Kidney (tissue), 14 donors: ENCODE results near the gene TBC1D2. TPM values are rescaled to one million over a fixed set of nuclear protein-coding genes. Genes with fewer than 3 reads are reported as not detected.

Experiments used
- DNase-seq, 5 donors: peaks; one replicate each; pipeline ENCODE4 v3.0.0-alpha.2; 2013 to 2020
- FAIRE-seq: peaks from 2 replicates; lab custom pipeline; 2012; peaks lifted over from hg19 to GRCh38; lab: Jason Lieb, UNC
- H3K27ac ChIP-seq, 2 donors: one replicate each; pipeline ENCODE4 v1.7.0; 2013; ENCODE audit warnings: low read depth in 2 of 2, low read length in 2 of 2, inconsistent platforms in 1 of 2
- H3K27me3 ChIP-seq: one replicate; pipeline ENCODE4 v1.7.1; 2013; ENCODE audit warnings: low read length, inconsistent platforms; ENCODE audit not compliant: control insufficient read depth, insufficient read depth
- H3K36me3 ChIP-seq, 3 donors: one replicate each; pipeline versions ENCODE4 v1.7.0 to v1.7.1; 2013; ENCODE audit warnings: low read length in 3 of 3, control low read depth in 1 of 3, inconsistent platforms in 1 of 3; ENCODE audit not compliant: insufficient read depth in 3 of 3, control insufficient read depth in 2 of 3
- H3K4me1 ChIP-seq, 3 donors: one replicate each; pipeline versions ENCODE4 v1.7.0 to v1.7.1; 2013; ENCODE audit warnings: low read length in 3 of 3, inconsistent platforms in 1 of 3, low read depth in 1 of 3; ENCODE audit not compliant: control insufficient read depth in 2 of 3, insufficient read depth in 2 of 3
- H3K4me3 ChIP-seq, 3 donors: one replicate each; pipeline versions ENCODE4 v1.7.0 to v1.8.1; 2013; ENCODE audit warnings: low read length in 3 of 3, control low read depth in 1 of 3, inconsistent platforms in 1 of 3
- H3K9ac ChIP-seq, 3 donors: one replicate each; pipeline versions ENCODE4 v1.7.0 to v1.7.1; 2013; ENCODE audit warnings: low read length in 3 of 3, control low read depth in 1 of 3, inconsistent platforms in 1 of 3
- H3K9me3 ChIP-seq, 3 donors: one replicate each; pipeline versions ENCODE4 v1.7.0 to v1.7.1; 2013; ENCODE audit warnings: low read length in 3 of 3, control low read depth in 1 of 3, inconsistent platforms in 1 of 3; ENCODE audit not compliant: control insufficient read depth in 2 of 3, insufficient read depth in 1 of 3
- CTCF ChIP-seq: IDR thresholded peaks from 3 replicates; pipeline ENCODE4 v1.5.1; 2012; ENCODE audit warnings: mild to moderate bottlenecking, moderate library complexity, borderline replicate concordance; ENCODE audit not compliant: insufficient read depth; ENCODE audit errors: extremely low read depth
- intact Hi-C: fragments of 100-400 bp; cut with DNase I; formaldehyde crosslinking; loops from one replicate; pipeline ENCODE4 v1.11.1; 2022
- polyA plus RNA-seq: library from polyadenylated mRNA; stranded (reverse); fragments of 350-450 nt; fragmentation: Illumina TruSeq; extraction: RNeasy Lipid Tissue Mini Kit (QIAGEN cat#74804); gene quantifications from one replicate; pipeline ENCODE4 v1.2.3, GENCODE V29; 2014; ENCODE audit warnings: low read depth, low replicate concordance; ENCODE audit not compliant: insufficient read depth
- total RNA-seq: library from RNA; stranded (reverse); fragmentation: NEBNext Ultra II Directional; extraction: Animal tissue kit (Norgen Biotek cat#: 25700); gene quantifications from one replicate; pipeline ENCODE4 v1.2.1, GENCODE V29; 2021
- donor health status: control.
- donor health status: control.
- donor health status: control.
- donor health status: control.
- donor health status: control.
- donor health status: DM: yes; HTN: yes; CAD: no.
- donor health status: Normal renal cell carcinoma (clear cell type).

The TBC1D2 gene
- total and polyA plus RNA-seq, 2 donors from 2014 or later, result 7.7 to 19.6 TPM

- no peaks in the 10 kb centered on the region for H3K4me1 ChIP-seq
- DNase-seq (no peak), FAIRE-seq (no peak)
- H3K4me3 ChIP-seq, result no peak overlapping the region
- H3K27ac ChIP-seq, result no peak overlapping the region
- H3K36me3 ChIP-seq, result no peaks in the 10 kb centered on the region
- TF ChIP-seq CTCF, result no peak
- no peaks in the 10 kb centered on the region for H3K27me3 ChIP-seq
- no peaks in the 10 kb centered on the region for H3K9me3 ChIP-seq
- intact Hi-C loops, result loop anchor here (5.0 kb wide), 1 partner anchor 56 kb away; no protein-coding TSS in a partner anchor
- H3K9ac ChIP-seq, result no peak overlapping the region
These were observed 48.7 kb downstream of the TBC1D2 start for GRCh38 chr9:98206754-98207153.

GRCh38 chr9:98204692-98205091, 50.8 kb downstream of the TBC1D2 start:
- no peak for TF ChIP-seq CTCF

GRCh38 chr9:98203153-98203552, 52.3 kb downstream of the TBC1D2 start:
- intact Hi-C loops, result no loop called here
- no peak for TF ChIP-seq CTCF
- Histone ChIP-seq H3K27ac (no peak overlapping the region), H3K9me3 (no peaks in the 10 kb centered on the region), H3K36me3 (peaks cover 0 to 3% (median 0%) of the 10 kb centered on the region in 3 donors), H3K4me3 (no peak overlapping the region), H3K9ac (no peak overlapping the region), H3K4me1 (no peaks in the 10 kb centered on the region), H3K27me3 (no peaks in the 10 kb centered on the region)
- DNase-seq, result no peak
- no peak for FAIRE-seq

More at GRCh38 chr9:98204692-98205091, 50.8 kb downstream of the TBC1D2 start:
- intact Hi-C loops, result loop anchor here (5.0 kb wide), 1 partner anchor 58 kb away; no protein-coding TSS in a partner anchor
- Histone ChIP-seq H3K4me3 (no peak overlapping the region), H3K27ac (no peak overlapping the region), H3K27me3 (no peaks in the 10 kb centered on the region), H3K36me3 (no peaks in the 10 kb centered on the region), H3K9me3 (no peaks in the 10 kb centered on the region), H3K9ac (no peak overlapping the region), H3K4me1 (no peaks in the 10 kb centered on the region)
- no peak for DNase-seq
- no peak for FAIRE-seq

- no peaks in the 10 kb centered on the region for H3K9me3 ChIP-seq
- no peaks in the 10 kb centered on the region for H3K4me1 ChIP-seq
- H3K36me3 ChIP-seq, result peaks cover 0 to 3% (median 0%) of the 10 kb centered on the region in 3 donors
- no peak overlapping the region for H3K9ac ChIP-seq
- no peaks in the 10 kb centered on the region for H3K27me3 ChIP-seq
- intact Hi-C loops, result no loop called here
- no peak for FAIRE-seq
- no peak overlapping the region for H3K4me3 ChIP-seq
- H3K27ac ChIP-seq, result no peak overlapping the region
- DNase-seq, result no peak
- no peak for TF ChIP-seq CTCF
These were observed 53.2 kb downstream of the TBC1D2 start for GRCh38 chr9:98202252-98202651.
